ENCODE data around the gene LMTK3.
"Not testable (repeated sequence)": the region's sequence is repeated elsewhere in the genome, so short reads cannot be mapped to it uniquely, and the experiment has no call there.

LMTK3 gene

DNA sequence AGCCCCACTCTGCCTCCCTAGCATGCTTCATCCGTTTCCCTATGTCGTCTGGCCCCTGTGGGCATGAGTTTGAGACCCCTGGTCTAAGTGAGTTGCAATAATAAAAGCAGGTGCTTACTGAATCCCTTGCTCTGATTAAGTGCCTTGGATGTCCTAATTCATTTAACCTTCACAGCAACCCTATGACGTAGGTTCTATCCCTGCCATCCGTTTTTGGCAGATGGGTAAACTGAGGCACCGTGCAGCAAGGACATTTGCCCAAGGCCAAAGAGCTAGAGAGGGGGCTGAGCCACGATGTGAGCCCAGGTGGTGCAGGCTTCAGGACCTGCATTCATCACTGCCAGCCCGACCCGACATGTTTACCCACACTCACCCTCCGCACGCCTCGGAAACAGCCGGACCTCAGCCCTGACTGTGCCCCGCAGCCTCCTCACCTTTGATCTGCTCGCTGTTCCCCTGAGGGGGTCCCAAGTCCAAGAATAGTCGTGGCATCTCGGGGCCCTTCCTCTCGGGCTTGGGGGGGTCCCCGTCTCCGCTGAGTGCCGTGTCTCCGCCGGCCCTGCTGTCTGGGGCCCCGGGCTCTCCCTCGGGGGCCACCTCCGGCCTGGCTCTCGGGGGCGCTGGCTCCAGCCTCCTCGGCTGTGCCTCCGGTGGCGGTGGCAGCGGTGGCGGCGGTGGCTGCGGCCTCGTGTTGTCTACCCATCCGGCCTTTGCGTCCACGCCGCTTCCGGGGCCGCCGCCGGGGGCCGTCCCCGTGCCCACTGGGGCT is 14.5 kb downstream of the LMTK3 start:
- H3K36me3 ChIP-seq (ENCODE audit: control insufficient read depth in 2 of 2, insufficient read depth in 2 of 2, low read length in 2 of 2): no peaks in the 10 kb centered on the region
- no peak overlapping the region for H3K9ac ChIP-seq (ENCODE audit: low read depth in 1 of 2, low read length in 2 of 2)
- no peaks in the 10 kb centered on the region for H3K9me3 ChIP-seq (ENCODE audit: control insufficient read depth in 2 of 2, low read length in 2 of 2)
- H3K27me3 ChIP-seq (ENCODE audit: control insufficient read depth in 2 of 2, insufficient read depth in 2 of 2, low read length in 2 of 2): peaks cover 4 to 24% of the 10 kb centered on the region in 2 donors
- peaks cover 3 to 16% of the 10 kb centered on the region in 2 donors for H3K4me1 ChIP-seq (ENCODE audit: control insufficient read depth in 2 of 2, insufficient read depth in 2 of 2, low read length in 2 of 2)
- no peak overlapping the region for H3K27ac ChIP-seq (ENCODE audit: low read depth in 2 of 2, low read length in 2 of 2)
- H3K4me3 ChIP-seq (ENCODE audit: low read length in 2 of 2): no peak overlapping the region

DNA sequence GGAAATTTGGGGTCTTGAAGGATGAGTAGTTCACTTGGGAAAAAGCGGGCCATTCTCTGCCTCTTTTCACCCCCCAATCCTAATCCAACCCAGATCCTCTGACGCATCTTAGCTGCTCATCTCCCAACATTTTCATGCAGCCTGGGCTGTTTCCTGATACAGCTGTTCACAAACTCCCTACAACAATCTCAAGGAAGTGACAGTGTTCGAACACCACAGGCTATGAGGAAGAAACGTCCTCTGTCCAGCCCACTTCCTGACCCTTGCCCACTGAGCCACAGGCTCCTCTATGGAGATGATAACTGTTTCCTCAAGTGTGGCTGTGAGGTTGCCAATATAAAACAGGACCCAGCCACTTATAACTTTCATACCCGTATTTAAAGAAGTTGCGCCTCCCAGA is 16.2 kb downstream of the LMTK3 start:
- H3K36me3 ChIP-seq (ENCODE audit: control insufficient read depth in 2 of 2, insufficient read depth in 2 of 2, low read length in 2 of 2): no peaks in the 10 kb centered on the region
- no peak overlapping the region for H3K4me3 ChIP-seq (ENCODE audit: low read length in 2 of 2)
- no peaks in the 10 kb centered on the region for H3K9me3 ChIP-seq (ENCODE audit: control insufficient read depth in 2 of 2, low read length in 2 of 2)
- no peak overlapping the region for H3K27ac ChIP-seq (ENCODE audit: low read depth in 2 of 2, low read length in 2 of 2)
- peaks cover 3 to 13% of the 10 kb centered on the region in 2 donors for H3K4me1 ChIP-seq (ENCODE audit: control insufficient read depth in 2 of 2, insufficient read depth in 2 of 2, low read length in 2 of 2)
- H3K9ac ChIP-seq (ENCODE audit: low read depth in 1 of 2, low read length in 2 of 2): peak overlapping the region in 1 of 2 donors; percentile 17
- peaks cover 1 to 13% of the 10 kb centered on the region in 2 donors for H3K27me3 ChIP-seq (ENCODE audit: control insufficient read depth in 2 of 2, insufficient read depth in 2 of 2, low read length in 2 of 2)

DNA sequence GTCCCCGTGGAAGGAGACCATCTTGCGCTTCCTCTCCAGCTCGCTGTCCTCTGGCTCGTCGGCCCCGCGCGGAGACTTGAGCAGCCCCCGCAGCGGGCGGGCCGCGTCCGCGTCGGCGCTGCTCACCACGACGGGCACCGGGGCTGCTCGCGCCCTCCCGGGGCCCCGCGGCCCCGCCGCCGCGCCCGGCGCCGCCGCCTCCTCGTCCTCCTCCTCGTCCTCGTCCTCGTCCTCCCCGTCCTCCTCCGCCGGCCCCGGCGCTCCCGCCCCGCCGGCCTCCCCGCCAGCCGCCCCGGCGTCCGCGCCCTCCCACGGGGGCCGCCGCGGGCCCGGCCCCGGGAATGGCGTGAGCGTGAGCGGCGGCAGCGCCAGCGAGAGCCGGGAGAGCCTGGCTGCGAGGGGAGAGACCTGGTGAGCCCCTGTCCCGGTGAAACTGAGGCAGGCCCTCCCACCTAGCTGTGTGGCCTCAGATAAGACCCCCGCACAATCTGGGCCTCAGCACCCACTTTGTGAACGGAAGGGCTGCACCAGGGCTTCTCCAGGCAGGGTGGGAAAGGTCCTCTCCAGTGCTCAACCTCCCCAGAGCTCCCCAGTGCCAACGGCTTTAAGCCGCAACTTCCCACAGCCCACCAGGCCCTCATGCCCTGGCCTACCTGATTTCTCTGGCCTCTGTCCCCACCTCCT is 17.8 kb downstream of the LMTK3 start:
- H3K27ac ChIP-seq (ENCODE audit: low read depth in 2 of 2, low read length in 2 of 2): peak overlapping the region; percentile 26 to 71
- peaks cover 3 to 13% of the 10 kb centered on the region in 2 donors for H3K4me1 ChIP-seq (ENCODE audit: control insufficient read depth in 2 of 2, insufficient read depth in 2 of 2, low read length in 2 of 2)
- H3K4me3 ChIP-seq (ENCODE audit: low read length in 2 of 2): peak overlapping the region; percentile 65 to 74
- H3K9ac ChIP-seq (ENCODE audit: low read depth in 1 of 2, low read length in 2 of 2): peak overlapping the region; percentile 57 to 72
- peaks cover 0 to 11% of the 10 kb centered on the region in 2 donors for H3K27me3 ChIP-seq (ENCODE audit: control insufficient read depth in 2 of 2, insufficient read depth in 2 of 2, low read length in 2 of 2)
- no peaks in the 10 kb centered on the region for H3K36me3 ChIP-seq (ENCODE audit: control insufficient read depth in 2 of 2, insufficient read depth in 2 of 2, low read length in 2 of 2)
- no peaks in the 10 kb centered on the region for H3K9me3 ChIP-seq (ENCODE audit: control insufficient read depth in 2 of 2, low read length in 2 of 2)

DNA sequence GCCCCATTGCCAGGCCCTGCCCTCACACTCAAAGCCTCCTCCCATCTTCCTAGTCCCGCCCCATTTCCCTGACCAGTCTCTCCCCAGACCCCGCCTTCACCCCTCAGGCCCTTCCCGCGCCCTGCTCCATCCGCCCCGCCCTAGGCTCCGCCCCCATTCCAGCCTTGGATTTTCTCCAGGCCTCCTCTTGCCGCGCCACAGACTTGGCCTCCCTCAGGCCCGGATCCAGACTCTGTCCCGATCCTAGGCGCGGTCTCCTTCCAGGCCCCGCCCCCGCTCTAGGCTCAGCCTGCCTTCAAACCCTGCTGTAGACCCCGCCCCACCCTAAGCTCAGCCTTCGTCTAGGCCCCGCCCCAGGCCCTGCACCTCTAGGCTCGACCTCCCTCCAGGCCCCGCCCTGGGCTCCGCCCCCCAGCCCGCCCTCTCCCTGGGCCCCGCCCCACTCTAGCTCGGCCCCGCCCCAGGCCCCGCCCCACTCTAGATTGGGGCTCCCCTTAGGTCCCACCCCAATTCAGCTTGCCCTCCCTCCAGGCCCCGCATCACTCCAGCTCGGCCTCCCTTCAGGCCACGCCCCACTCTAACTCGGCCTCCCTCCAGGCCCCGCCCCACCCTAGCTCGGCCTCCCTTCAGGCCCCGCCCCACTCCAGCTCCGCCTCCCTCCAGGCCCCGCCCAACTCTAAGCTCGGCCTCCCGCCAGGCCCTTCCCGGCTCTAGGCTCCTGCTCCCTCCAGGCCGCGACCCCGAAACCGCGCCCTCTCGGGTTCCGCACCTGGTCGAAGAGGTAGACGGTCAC is 18.5 kb downstream of the LMTK3 start:
- Histone ChIP-seq H3K27ac (ENCODE audit: low read depth in 2 of 2, low read length in 2 of 2) (peak overlapping the region; percentile 70 to 83), H3K4me1 (ENCODE audit: control insufficient read depth in 2 of 2, insufficient read depth in 2 of 2, low read length in 2 of 2) (peaks cover 6 to 17% of the 10 kb centered on the region in 2 donors), H3K4me3 (ENCODE audit: low read length in 2 of 2) (peak overlapping the region; percentile 65 to 74), H3K36me3 (ENCODE audit: control insufficient read depth in 2 of 2, insufficient read depth in 2 of 2, low read length in 2 of 2) (no peaks in the 10 kb centered on the region), H3K9me3 (ENCODE audit: control insufficient read depth in 2 of 2, low read length in 2 of 2) (no peaks in the 10 kb centered on the region), H3K9ac (ENCODE audit: low read depth in 1 of 2, low read length in 2 of 2) (peak overlapping the region in 1 of 2 donors; percentile 54), H3K27me3 (ENCODE audit: control insufficient read depth in 2 of 2, insufficient read depth in 2 of 2, low read length in 2 of 2) (peaks cover 0 to 10% of the 10 kb centered on the region in 2 donors)

DNA sequence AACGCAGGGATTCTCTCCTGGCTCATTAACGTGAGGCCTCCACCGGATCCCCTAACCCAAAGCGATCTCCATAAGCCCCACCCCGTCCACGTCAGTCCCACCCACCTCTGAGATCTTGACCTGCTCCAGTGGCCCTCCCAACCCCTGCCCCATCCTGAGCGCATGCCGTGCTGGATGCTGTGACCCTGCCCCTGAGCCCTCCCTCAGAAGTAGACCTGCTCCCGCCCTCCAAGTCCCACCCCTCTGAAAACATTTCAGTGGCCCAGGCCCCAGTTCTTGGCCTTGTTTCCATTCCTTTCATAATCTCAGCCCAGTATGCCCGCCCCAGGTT is 19.9 kb downstream of the LMTK3 start:
- H3K27ac ChIP-seq (ENCODE audit: low read depth in 2 of 2, low read length in 2 of 2): no peak overlapping the region
- H3K9me3 ChIP-seq (ENCODE audit: control insufficient read depth in 2 of 2, low read length in 2 of 2): no peaks in the 10 kb centered on the region
- H3K36me3 ChIP-seq (ENCODE audit: control insufficient read depth in 2 of 2, insufficient read depth in 2 of 2, low read length in 2 of 2): no peaks in the 10 kb centered on the region
- H3K27me3 ChIP-seq (ENCODE audit: control insufficient read depth in 2 of 2, insufficient read depth in 2 of 2, low read length in 2 of 2): peaks cover 0 to 4% of the 10 kb centered on the region in 2 donors
- H3K4me1 ChIP-seq (ENCODE audit: control insufficient read depth in 2 of 2, insufficient read depth in 2 of 2, low read length in 2 of 2): peaks cover 13 to 25% of the 10 kb centered on the region in 2 donors
- no peak overlapping the region for H3K4me3 ChIP-seq (ENCODE audit: low read length in 2 of 2)
- no peak overlapping the region for H3K9ac ChIP-seq (ENCODE audit: low read depth in 1 of 2, low read length in 2 of 2)

DNA sequence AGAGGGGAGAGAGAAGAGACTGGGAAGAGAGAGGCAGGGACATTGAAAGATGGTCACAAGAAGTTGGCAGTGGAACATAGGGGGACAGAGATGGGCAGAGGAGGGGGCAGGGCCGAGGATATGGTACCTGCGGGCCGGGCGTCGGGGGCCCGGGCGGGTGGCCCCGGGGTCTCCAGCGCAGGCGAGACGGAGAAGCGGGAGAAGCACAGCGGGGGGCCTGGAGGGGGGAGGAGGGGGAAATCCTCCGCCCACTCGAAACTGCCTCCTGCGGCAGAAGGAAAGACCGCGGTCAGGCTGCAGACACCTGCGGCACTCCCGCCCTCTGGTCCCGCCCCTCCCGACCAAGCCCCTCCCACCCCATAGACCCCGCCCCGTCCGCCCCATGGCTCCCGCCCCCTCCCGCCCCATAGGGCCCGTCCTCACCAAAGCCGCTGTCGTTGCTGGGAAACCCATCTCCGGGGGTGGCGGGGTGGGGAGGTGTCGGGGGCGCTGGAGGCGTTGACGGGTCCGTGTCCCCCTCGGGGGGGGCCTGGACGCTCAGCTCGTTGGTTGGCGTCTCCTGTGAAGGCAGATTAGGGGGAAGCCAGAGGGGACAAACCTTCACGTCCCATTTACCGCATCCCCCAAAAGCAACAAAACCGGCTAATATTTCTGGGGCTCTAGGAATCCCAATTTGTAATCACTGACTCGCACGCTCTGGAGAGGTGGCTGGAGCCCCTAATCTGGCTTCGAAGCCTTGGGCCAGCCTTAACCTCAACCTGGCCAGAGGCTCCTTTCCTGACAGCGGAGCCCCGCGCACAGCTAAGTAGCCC is 20.4 kb downstream of the LMTK3 start:
- Histone ChIP-seq H3K4me3 (ENCODE audit: low read length in 2 of 2) (peak overlapping the region in 1 of 2 donors; percentile 41), H3K4me1 (ENCODE audit: control insufficient read depth in 2 of 2, insufficient read depth in 2 of 2, low read length in 2 of 2) (peaks cover 13 to 25% of the 10 kb centered on the region in 2 donors), H3K36me3 (ENCODE audit: control insufficient read depth in 2 of 2, insufficient read depth in 2 of 2, low read length in 2 of 2) (no peaks in the 10 kb centered on the region), H3K27me3 (ENCODE audit: control insufficient read depth in 2 of 2, insufficient read depth in 2 of 2, low read length in 2 of 2) (peaks cover 0 to 4% of the 10 kb centered on the region in 2 donors), H3K9me3 (ENCODE audit: control insufficient read depth in 2 of 2, low read length in 2 of 2) (no peaks in the 10 kb centered on the region), H3K27ac (ENCODE audit: low read depth in 2 of 2, low read length in 2 of 2) (no peak overlapping the region), H3K9ac (ENCODE audit: low read depth in 1 of 2, low read length in 2 of 2) (no peak overlapping the region)

DNA sequence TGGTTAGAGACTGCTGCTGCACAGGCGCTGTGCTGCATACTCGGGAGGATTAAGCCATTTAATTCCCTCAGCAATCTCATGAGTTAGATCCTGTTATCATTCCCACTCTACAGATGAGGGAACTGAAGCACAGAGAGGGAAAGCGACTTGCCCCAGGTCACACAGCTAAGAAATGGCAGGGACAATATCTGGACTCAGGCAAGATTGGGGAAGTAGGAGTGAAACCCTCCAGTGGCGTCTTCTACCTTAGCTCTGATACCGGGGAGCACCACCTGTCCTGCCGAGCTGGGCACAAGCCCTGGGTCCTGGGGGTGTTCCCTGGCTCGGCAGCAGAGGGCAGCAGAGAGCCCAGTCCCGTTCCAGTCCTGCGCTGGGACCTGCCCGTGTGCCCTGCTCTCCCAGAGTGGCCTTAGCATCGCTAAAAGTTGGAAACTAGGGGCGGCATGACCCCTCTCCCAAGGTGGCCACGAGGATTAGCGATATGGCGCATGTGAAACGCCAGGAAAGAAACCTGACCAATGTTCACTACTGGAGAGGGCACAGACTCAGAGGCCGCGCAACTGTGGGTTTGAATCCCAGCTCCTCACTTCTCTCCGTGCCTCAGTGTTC is 21.9 kb downstream of the LMTK3 start:
- no peaks in the 10 kb centered on the region for H3K9me3 ChIP-seq (ENCODE audit: control insufficient read depth in 2 of 2, low read length in 2 of 2)
- no peak overlapping the region for H3K9ac ChIP-seq (ENCODE audit: low read depth in 1 of 2, low read length in 2 of 2)
- H3K4me3 ChIP-seq (ENCODE audit: low read length in 2 of 2): peak overlapping the region in 1 of 2 donors; percentile 26
- no peaks in the 10 kb centered on the region for H3K36me3 ChIP-seq (ENCODE audit: control insufficient read depth in 2 of 2, insufficient read depth in 2 of 2, low read length in 2 of 2)
- no peak overlapping the region for H3K27ac ChIP-seq (ENCODE audit: low read depth in 2 of 2, low read length in 2 of 2)
- H3K27me3 ChIP-seq (ENCODE audit: control insufficient read depth in 2 of 2, insufficient read depth in 2 of 2, low read length in 2 of 2): peaks cover 0 to 4% of the 10 kb centered on the region in 2 donors
- peaks cover 13 to 22% of the 10 kb centered on the region in 2 donors for H3K4me1 ChIP-seq (ENCODE audit: control insufficient read depth in 2 of 2, insufficient read depth in 2 of 2, low read length in 2 of 2)

DNA sequence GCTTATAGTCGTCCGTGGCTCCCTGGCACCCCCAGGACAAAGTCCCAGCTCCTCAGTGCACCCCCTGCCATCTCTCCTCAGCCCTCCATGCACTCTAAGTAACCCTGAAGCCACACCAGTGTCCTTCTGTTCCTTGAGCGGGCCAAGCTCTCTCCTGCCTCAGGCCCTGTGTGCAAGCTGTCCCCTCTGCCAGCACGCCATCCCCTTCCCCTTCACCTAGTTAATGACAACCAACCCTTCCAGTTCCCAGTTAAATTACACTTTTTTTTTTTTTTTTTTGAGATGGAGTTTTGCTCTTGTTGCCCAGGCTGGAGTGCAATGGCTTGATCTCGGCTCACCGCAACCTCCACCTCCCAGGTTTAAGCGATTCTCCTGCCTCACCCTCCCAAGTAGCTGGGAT is 23.2 kb downstream of the LMTK3 start:
- H3K36me3 ChIP-seq (ENCODE audit: control insufficient read depth in 2 of 2, insufficient read depth in 2 of 2, low read length in 2 of 2); H3K27me3 ChIP-seq (ENCODE audit: control insufficient read depth in 2 of 2, insufficient read depth in 2 of 2, low read length in 2 of 2); H3K4me3 ChIP-seq (ENCODE audit: low read length in 2 of 2); H3K9ac ChIP-seq (ENCODE audit: low read depth in 1 of 2, low read length in 2 of 2); H3K27ac ChIP-seq (ENCODE audit: low read depth in 2 of 2, low read length in 2 of 2); H3K9me3 ChIP-seq (ENCODE audit: control insufficient read depth in 2 of 2, low read length in 2 of 2): not testable (repeated sequence)
- H3K4me1 ChIP-seq (ENCODE audit: control insufficient read depth in 2 of 2, insufficient read depth in 2 of 2, low read length in 2 of 2): peaks cover 10 to 18% of the 10 kb centered on the region in 2 donors

DNA sequence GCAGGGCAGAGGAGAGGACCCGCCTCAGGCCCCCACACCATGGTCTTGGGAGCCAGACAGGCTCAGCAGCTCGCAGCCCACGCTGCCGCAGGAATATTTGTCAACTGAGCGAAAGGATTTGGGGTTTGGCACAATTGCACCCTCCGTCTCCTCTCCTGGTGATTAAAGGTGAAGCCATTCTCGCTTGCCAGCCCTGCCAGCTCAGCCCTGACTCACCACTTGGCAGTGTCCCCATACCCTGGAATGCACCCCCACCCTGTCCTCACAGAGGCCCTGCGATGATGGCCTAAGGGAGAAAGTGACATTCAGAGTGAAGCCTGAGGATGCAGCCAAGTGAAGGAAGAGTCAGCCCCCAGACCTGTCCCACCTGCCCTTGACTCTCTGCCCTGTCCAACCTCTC is 23.7 kb downstream of the LMTK3 start:
- Histone ChIP-seq H3K27ac (ENCODE audit: low read depth in 2 of 2, low read length in 2 of 2) (no peak overlapping the region), H3K27me3 (ENCODE audit: control insufficient read depth in 2 of 2, insufficient read depth in 2 of 2, low read length in 2 of 2) (no peaks in the 10 kb centered on the region)

More for the DNA sequence above, 23.7 kb downstream of the LMTK3 start:
- no peaks in the 10 kb centered on the region for H3K36me3 ChIP-seq (ENCODE audit: control insufficient read depth in 2 of 2, insufficient read depth in 2 of 2, low read length in 2 of 2)
- peaks cover 10 to 18% of the 10 kb centered on the region in 2 donors for H3K4me1 ChIP-seq (ENCODE audit: control insufficient read depth in 2 of 2, insufficient read depth in 2 of 2, low read length in 2 of 2)
- no peaks in the 10 kb centered on the region for H3K9me3 ChIP-seq (ENCODE audit: control insufficient read depth in 2 of 2, low read length in 2 of 2)
- H3K9ac ChIP-seq (ENCODE audit: low read depth in 1 of 2, low read length in 2 of 2): no peak overlapping the region
- no peak overlapping the region for H3K4me3 ChIP-seq (ENCODE audit: low read length in 2 of 2)

All from mucosa of rectum (tissue), 2 donors.